Stimulated activated CD4-positive, alpha-beta T cell treated with anti-CD3 and anti-CD28 coated beads, TNF-alpha, amount 100 ng/mL, for 24 hours (primary cell): ENCODE measurements around the gene C14orf132.

Experiments
- DNase-seq, 3 experiments: peaks; one replicate each; pipeline ENCODE4 v3.0.0-alpha.2; 2020; ENCODE audit warnings: low read depth in 3 of 3

C14orf132 gene

DNA sequence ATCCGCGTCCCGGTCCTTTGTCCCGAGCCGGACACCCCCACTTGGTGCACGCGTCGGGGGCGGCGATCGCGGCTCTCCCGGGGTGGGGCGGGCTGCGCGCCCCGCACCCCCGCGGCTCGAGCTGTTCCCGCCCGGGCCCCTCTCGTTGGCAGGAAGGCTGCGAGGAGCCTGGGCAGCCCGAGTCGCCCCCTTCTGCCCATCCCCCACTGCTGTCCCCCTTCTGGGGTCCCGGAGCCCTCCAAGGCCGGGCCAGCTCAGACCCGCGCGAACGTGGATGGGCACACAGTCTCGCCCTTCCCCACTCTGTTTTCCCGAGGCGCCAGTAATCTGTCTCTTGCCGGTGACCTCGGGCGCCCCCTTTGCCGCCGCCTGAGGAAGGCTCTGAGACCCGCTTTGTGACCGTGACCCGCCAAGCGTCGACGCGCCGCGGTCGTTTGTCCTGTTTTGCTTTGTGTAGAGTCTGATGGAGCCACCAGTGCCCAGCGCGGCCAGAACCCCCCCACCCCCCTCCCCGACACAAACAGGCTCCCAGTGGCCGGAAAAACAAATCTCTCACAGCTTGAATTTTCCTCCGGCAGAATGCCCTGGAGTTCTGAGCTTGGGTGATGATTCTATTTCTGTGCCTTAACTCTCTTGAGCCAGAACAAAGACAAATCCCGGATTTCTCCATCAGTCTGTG is 610 bp downstream of the C14orf132 start:
- peak in 1 of 3 experiments; percentile 15 for DNase-seq

DNA sequence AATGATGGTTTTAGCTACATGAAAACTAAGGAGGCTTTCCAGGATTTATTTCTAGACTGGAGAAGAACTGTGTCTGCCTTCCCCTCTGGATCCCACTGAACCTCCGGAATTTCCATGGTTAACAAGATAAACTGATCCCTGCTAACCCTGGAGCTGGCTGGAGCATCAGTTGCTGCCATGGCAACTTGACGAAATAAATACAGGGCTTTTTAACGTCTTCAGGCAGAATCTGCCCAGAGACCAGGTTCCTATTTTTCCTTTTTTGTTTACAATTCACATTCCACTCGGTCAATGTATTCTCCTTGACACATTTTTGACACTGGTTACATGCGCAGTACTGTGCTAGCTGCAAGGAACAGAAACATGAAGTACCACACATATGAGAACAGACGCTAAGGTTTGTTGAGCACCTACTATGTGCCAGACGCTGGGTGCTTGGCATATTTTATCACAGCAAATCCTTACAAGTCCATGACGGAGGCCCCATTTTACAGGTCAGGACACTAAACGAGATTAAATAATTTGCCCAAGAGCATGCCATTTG is 1.7 kb downstream of the C14orf132 start:
- no peak for DNase-seq

DNA sequence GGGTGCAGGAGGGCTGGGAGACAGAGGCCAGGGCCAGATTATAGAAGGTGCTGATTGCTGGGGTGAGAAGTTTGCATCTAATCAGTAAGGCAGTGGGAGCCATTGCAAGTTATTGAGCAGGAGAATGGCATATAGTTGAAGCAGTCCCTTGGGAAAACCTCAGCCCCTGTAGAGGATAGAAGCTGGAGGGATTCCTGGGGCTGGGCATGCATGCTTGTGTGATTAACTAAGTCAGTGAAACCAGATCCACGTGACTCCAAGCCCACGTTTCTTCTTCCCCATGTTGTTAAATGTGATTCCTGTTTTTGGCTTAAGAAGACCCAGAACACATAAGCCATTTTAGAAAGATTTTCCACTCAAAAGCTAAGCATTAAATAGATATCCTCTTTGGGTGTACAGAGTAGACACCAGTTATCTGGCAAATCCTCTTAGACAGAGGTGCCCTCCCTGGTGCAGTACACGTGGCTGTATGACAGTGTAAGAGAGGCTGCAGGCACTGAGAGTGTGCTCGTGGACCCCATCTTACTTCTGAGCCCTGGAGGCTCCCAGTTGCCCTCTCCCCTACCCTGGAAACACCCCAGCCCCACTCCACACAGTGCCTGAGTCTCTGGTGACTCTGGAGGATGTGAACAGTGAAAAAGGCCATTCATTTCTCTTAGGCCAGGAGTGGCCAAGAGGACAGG is 3.2 kb downstream of the C14orf132 start:
- DNase-seq: no peak

DNA sequence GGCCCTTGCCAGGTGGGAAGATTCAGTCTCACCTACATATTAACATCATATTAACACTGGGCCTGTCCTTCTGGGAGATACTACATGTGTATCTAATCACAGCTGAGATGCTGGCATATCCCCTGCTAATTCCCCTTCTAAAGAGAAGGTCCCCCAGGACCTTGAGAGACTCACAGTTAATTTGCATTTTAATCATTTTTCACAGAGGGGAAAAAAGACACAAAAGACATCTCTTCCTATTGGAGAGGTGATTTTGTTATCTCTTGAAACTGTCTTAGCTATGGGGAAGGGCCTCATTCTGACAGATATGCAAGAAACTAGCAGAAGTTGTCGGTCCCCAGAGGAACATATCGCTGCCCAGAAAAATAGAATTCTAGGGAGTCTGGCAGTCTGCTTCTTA is 7.5 kb downstream of the C14orf132 start:
- no peak for DNase-seq

DNA sequence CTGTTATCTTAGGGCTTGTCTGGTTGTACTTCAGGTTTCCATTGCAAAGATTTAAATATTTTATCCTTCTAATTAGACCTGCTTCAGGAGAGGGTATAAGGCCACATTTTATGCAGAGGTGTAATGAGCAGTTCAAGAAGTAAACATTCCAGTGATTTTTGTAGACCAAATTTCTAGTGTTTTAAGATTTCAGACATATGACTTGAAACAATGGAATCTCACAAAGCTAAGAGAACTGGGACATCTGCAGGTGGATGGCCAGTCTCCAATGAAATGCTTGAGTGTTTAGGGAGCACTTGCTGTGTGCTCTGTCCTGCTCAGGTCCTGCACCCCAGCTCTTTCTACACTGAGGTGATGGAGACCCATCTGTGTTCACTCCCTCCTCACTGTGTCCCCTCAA is 7.9 kb downstream of the C14orf132 start:
- no peak for DNase-seq

DNA sequence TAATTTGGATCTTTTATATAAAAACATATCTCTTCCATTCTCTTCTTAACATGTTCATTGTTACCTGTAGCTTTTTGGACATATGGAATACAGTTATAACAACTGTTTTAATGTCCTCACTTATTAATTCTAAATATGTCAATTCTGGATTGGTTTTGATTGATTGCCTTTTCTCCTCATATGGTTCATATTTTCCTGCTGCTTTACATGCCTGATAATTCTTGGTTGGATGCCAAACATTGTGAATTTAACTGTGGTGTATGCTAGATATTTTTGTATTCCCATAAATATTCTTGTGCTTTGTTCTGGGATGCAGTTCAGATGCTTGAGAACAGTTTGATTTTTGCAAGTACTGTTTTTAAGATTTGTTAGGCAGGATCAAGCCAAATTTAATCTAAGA is 10.8 kb downstream of the C14orf132 start:
- DNase-seq: no peak

DNA sequence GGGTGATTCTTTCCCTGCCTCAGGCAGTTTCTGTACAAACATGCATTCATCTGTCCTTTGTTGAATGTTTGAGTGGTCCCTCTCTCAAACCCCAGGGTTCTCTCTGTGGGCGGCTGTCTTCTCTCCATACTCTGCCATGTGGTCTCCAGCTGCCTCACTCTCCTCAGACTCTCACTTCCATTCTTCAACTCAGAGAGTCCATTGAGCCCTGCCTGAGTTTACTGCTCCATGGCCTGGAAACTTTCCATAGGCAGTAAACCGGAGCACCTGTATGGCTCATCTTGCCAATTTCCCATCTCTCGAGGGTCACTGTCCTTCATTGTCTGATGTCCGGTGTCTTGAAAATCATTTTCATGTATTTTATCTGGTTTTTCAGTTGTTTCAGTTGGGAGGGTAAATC is 11.3 kb downstream of the C14orf132 start:
- no peak for DNase-seq

DNA sequence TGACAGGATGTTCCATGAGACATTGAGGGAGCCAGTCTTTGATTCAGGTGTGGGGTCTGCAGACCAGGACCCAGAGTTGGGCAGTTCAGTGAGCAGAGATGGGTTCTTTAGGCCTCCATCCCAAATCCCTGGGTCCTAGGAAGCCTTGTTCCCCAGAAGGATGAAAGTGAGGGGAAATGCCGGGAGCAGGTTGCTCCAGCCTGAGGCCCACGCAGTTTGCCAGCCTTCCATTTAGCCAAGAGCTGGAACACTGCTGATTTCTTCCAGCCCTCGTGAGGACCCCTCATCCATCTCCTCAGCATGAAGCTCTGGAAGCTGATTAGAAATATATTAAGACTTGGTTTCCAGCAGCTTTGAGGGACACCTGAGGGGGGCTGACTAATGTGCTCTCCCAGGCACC is 12.1 kb downstream of the C14orf132 start:
- no peak for DNase-seq

DNA sequence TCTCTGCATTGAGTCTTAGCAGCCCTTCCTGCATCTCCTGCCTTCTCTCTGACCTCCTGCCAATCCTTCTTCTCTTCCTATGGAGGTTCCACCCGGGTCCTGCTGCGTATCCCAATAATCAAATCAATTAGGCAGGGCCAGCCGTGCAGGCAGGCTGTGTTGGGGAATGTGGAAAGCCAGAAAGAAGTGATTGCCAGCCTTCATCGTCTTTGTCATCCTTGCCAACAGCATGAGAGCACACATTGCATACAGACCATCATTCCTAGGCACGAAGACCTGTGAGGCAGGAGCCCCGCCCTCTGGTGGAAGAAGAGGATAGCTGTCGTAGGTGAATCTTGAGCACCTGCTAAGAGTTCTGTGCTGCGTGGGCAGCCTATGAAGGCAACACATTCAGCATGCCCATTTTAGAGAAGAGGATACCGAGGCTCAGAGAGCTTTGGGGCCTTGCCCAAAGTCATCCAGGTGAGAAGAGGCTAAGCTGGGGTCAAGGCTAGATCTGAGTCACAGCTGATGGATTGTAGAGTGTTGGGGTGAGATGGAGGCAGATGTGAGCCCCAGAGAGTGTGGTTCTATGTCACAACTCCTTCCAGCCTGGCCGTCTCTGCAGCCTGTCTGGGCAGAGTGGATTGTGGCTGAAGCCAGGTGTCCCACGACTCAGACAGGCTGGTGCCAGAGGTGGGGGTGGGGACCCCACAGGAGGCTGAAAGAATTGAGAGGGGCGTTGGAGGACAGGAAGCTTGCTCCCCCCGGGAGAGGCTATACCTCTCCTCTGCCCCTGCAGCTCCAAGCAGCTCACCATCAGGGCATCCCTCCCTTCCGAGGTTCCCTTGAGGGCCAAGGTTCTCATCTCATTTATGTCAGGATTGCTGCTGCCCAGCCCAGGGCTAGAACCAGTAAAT is 12.7 kb downstream of the C14orf132 start:
- DNase-seq: no peak

DNA sequence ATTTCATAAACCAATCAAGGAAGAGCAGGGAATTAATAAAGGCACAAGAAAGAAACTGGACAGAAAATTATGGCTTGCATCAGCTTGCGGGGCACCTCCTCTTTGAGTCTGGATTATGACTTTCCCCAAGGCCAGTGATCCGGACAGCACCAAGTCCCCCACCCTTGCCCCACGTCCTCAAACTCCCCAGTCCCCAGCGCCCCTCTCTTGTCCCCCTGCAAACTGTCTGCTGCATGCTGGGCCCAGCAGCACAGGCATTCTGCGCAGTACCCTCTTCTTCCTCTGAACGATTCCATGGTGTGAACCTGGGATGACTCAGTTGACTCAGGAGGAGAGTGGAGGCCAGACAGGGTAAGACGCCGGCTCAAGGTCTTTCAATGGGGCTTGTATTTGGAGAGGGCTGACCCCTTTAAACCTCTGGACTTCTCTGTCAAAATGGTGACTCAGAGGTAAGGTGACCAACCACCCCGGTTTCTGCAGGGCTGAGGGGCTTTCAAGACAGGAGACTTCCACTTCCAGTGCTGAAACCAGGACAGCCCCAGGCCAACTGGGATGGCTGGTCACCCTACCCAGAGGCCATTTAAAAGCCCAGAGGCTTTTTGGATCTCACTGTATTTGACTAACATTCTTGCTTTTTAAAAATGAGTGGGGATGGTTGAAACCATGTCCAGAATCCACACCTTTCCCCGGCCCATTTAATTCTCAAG is 13.5 kb downstream of the C14orf132 start:
- DNase-seq: no peak

DNA sequence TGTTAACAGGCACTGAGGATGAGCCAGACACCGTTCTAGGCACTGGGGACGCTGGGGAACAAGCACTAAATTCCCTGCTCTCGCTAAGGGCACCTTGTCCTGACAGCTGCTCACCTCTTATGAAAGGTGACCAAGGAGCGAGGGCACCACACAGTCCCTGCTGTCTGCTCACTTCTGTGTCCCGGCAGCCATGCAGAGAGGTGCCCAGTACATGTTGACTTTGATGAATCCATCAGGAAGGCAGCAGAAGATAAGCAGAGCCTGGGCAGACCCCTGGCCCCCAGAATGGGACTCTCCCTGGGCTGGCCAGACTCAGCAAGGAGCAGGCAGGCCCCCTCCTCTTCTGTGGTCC is 14.1 kb downstream of the C14orf132 start:
- no peak for DNase-seq

DNA sequence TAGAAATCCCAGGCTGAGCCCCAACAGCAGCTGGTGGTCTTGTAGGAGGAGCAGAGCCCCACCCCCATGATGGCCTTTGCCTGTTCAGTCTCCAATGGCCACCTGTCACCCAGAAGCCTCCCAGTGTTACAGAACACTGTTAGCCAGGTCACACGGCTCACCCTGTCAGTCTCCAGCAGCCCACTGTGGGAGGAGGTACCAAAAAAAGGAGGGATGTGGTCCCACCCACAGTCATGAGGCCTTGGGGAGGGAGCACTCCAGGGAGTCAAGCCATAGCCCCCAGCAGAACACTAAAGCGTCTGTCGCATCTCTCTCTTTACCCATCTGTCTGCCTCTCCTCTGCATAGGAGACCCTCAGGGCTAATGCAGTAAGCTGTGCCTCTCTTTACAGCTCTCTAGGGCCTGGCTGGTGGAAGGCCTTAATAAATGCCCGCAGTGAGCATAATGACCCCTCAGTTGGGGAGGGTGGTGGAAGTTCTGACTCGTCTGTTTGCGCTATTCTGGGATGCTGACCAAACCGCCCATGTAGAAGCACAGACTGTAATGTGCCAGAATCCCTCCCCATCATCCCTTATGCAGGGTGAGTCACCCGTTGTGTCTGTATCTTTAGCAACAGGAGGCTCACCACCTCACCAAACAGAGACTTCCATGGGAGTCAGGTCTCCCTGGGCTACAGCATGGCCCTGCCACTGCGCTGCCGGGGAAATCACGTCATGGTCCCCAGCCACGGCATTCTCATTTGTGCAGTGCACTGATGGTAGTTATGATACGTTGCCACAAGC is 14.6 kb downstream of the C14orf132 start:
- no peak for DNase-seq

DNA sequence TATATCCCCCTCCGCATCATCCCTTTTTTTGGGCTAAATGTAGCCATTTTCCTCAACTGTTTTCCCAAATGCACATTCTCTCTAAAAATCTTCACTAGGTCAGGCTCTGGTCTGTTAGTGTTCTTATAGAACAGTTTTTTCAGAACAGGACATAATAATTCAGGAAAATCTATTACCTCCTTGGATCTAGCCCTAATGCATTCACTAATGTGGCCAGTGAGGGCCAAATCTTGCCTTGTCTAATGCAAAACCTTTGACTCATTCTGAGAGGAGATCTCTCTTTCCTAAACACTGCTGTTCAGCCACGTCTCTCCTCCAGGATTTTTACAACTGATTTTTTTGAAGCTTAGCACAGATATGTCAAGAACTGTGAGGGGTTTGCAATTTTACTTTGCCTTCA is 15.5 kb downstream of the C14orf132 start:
- DNase-seq: no peak

DNA sequence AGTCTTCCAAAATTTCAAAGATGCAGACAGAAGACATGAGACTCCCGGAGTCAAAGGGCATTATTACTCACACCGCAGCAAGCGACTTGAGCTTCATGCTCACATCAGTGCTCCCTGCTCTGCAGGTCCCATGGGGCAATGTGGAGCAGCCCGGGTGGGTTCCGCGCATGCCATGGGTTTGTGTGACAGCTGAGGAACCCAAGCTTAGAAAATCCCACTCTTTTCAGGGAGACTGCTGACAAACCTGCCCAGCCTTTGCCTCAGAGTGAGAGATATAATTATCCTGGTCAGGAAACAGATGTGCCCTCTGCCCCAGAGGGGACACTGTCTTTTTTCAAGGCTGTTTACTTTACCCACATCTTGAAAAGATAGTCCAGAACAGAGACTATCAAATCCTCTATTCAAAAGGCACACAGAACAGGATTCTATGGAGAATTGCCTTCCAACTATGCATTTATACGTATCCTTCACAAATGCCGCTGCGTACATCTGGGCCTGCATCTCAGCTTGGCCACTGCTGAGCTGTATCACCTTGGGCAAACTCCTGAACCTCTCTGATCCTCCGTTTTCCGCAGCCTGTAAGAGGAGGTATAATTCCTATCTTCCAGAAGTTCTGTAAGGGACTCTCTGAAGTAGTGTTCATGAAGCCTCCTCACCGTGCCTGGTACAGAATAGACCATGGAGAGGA is 16.0 kb downstream of the C14orf132 start:
- DNase-seq: no peak

DNA sequence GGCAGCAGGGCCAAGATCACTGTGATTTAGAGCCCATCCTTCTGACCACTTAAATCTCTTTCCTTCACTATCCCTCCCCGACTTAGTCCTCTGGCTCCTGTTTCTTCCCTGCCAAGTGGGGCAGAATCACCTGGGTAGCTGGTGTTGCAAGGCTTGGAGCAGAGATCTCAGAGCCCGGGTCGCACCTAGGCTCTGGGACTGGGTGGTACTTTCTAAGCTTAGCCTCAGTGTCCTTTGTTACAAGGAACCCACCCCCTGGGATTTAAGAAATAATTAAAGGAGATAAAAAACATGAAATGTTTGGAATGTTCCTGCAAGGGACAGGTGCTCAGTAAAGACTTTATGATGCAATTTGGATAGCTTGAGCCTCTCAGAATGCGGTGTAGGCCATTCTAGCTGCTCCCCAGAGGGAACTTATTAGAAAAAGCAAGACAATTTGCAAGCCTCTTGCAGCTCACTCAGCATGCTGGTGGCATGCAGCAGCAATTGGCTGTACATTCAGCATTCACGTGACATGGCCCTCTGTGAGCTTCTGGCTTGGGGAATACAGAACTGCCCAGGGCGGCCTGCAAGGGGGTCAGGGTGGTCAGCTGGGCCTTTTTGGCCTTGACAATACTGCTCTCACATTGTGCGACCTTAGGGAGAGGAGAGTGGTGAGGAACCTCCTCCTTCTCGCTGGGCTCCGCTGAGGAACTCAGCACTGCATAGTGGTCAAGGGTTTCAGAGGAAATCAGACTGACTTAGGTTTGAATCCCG is 16.8 kb downstream of the C14orf132 start:
- DNase-seq: no peak

DNA sequence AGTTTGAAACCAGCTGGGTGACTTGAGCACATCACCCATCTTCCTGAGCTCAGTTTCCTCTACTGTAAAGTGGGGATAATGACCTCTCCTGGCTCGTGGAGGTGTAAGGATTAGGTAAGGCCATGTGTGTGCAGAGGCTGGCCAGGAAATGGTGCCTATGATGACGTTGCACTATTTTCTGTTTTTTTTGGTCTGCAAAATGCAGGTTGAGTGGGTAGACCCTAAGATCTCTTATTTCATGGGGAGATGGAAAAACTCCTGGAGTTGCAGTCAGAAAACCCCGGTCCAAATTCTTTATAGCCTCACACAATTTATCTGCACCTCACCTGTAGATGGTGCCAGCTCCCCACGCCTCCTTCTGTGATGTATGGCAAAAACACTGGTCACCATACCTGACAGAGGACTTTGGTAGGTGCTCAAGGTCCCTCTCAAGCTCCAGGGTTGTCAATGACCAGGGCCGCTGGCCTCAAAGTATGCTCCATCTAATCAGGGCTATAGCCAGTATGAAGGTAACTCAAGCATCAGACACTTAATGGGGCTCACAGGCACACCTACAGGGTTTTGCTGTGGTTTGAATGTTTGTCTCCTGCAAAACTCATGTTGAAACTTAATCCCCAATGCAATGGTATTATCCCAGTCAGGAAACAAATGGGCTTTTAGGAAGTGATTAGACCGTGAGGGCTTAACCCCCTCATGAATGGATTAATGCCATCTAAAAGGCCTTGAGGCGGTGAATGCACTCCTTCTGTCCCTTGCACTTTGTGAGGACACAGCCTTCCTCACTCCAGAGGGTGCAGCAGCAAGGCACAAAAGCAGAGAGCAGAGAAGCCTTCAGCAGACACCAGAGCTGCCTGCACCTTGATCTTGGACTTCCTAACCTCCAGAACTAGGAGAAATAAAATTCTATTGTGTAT is 17.6 kb downstream of the C14orf132 start:
- DNase-seq: no peak

DNA sequence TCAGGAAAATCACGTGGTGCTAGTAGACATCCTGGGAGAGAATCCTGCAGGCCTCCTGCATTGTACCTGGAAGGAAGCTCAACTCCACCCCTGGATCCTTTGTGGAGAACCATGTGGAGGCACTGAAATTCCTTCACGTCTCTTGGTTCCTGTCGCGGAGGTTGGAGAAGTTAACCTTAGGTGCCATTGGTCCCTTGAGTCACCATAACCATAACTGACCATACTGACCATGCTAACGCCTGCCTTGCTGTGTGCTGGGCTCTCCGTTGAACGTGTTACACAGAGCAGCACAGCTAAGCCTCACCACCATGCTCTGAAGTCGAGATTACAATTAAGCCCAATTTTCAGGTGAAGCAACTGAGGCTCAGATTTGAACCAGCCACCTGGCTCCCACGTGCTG is 18.6 kb downstream of the C14orf132 start:
- DNase-seq: no peak

DNA sequence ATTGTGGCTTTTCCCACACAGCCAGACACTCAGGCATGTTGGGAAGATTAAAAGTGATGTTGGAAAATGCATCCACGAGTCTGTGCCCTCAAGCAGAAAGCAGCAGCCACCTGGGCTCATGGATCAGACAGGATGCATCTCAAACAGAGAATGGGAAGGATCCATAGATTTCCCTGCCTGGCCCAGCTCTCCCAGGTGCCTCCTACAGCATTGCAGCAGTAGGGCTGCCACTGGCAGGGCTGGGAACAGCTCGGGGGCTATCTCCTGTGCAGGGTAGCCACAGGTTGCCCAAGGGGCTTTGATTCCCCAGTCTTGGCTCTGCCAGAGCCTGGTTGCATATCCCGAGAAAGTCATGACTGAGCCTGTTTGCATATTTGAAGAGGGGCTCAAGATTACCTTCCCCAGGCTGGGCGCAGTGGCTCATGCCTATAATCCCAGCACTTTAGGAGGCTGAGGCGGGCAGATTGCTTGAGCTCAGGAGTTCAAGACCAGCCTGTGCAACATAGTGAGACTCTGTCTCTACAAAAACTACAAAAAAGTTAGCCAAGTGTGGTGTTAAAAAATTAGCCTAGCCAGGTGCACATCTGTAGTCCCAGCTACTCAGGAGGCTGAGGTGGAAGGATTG is 19.5 kb downstream of the C14orf132 start:
- no peak for DNase-seq
